IMR-90 (cell line): Measurements from ENCODE around the gene COLEC12.

Experiments
- CEBPB ChIP-seq: IDR thresholded peaks from 2 replicates; pipeline ENCODE4 v1.6.1; 2012; ENCODE audit warnings: low read depth, low read length, improper control_type of control experiment
- CHD1 ChIP-seq: IDR thresholded peaks from 2 replicates; pipeline ENCODE4 v1.6.1; 2012; ENCODE audit warnings: low read depth, low read length, improper control_type of control experiment
- MAZ ChIP-seq: IDR thresholded peaks from 2 replicates; pipeline ENCODE4 v1.6.1; 2012; ENCODE audit warnings: low read depth, mild to moderate bottlenecking, low read length, improper control_type of control experiment, moderate library complexity, borderline replicate concordance
- MXI1 ChIP-seq: IDR thresholded peaks from 2 replicates; pipeline ENCODE4 v1.6.1; 2012; ENCODE audit warnings: low read depth, mild to moderate bottlenecking, low read length, moderate library complexity, borderline replicate concordance
- NFE2L2 ChIP-seq: fragments of 150-350 bp; IDR thresholded peaks from 2 replicates; pipeline ENCODE4 v1.6.1; 2016; ENCODE audit warnings: low read depth, mild to moderate bottlenecking, low read length
- POLR2A ChIP-seq: IDR thresholded peaks from 2 replicates; pipeline ENCODE4 v1.6.1; 2012; ENCODE audit warnings: mild to moderate bottlenecking, low read depth, low read length
- RAD21 ChIP-seq: IDR thresholded peaks from 2 replicates; pipeline ENCODE4 v1.6.1; 2012; ENCODE audit warnings: low read length, improper control_type of control experiment
- RFX5 ChIP-seq: IDR thresholded peaks from 2 replicates; pipeline ENCODE4 v1.8.0; 2012; ENCODE audit warnings: low read depth, mild to moderate bottlenecking, low read length, moderate library complexity
- TF ChIP-seq, protein P1 (sequence below): conservative IDR thresholded peaks from 2 replicates; pipeline ENCODE4 v1.5.1; 2012; ENCODE audit warnings: mild to moderate bottlenecking, low read depth, low read length, improper control_type of control experiment

DNA sequence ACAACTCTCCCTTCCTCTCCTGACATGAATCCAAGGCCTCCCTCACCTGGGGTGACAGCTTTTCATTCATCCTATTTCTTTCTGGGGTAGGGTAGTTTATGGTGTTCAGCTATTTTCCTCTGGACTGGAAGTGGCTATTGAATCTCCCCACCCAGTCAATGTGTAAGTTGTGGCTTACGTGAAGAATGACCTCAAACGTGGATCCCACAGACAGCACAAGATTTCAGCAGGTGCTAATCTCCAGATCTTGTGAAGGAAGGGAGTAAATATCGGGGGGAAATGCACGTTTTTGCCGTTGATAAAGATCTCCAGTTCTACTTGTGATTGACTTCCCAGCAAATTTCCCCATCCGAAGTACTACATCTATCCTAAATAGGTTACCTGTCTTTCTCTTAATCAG is 161.3 kb downstream of the COLEC12 start:
- TF ChIP-seq, protein P1, sequence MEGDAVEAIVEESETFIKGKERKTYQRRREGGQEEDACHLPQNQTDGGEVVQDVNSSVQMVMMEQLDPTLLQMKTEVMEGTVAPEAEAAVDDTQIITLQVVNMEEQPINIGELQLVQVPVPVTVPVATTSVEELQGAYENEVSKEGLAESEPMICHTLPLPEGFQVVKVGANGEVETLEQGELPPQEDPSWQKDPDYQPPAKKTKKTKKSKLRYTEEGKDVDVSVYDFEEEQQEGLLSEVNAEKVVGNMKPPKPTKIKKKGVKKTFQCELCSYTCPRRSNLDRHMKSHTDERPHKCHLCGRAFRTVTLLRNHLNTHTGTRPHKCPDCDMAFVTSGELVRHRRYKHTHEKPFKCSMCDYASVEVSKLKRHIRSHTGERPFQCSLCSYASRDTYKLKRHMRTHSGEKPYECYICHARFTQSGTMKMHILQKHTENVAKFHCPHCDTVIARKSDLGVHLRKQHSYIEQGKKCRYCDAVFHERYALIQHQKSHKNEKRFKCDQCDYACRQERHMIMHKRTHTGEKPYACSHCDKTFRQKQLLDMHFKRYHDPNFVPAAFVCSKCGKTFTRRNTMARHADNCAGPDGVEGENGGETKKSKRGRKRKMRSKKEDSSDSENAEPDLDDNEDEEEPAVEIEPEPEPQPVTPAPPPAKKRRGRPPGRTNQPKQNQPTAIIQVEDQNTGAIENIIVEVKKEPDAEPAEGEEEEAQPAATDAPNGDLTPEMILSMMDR, result no peak
- TF ChIP-seq CEBPB (no peak), RAD21 (no peak), POLR2A (no peak), MAZ (no peak), RFX5 (no peak), NFE2L2 (no peak), MXI1 (no peak), CHD1 (no peak)
